Measurements from ENCODE around the gene KCTD16.

The KCTD16 gene

DNA sequence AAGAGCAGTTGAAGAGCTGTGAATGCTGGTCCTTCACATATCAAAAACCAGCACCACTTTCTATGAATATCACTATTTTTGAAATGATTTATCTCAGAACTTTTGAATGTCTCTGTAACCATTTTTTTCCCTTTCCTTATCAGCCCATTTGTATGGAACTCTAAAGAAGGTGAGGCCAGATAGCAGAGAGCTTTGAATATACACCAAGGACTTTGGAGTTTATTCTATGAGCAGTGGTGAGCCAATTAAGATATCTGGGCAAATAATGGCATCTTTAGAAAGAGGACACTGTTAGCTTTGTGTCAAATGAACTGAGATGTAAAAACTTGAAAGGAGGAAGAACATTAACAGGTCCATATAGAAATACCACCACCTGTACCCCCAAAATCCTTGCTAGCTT is 22.0 kb downstream of the KCTD16 start:
- TF ChIP-seq L3MBTL2 (conservative IDR thresholded peaks at IDR 0.05): no peak
- no peak for TF ChIP-seq HDGF (IDR thresholded peaks at IDR 0.05; ENCODE audit: borderline replicate concordance)
- no peak for TF ChIP-seq ARNT (IDR thresholded peaks at IDR 0.05)
- TF ChIP-seq, protein P1, sequence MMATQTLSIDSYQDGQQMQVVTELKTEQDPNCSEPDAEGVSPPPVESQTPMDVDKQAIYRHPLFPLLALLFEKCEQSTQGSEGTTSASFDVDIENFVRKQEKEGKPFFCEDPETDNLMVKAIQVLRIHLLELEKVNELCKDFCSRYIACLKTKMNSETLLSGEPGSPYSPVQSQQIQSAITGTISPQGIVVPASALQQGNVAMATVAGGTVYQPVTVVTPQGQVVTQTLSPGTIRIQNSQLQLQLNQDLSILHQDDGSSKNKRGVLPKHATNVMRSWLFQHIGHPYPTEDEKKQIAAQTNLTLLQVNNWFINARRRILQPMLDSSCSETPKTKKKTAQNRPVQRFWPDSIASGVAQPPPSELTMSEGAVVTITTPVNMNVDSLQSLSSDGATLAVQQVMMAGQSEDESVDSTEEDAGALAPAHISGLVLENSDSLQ (IDR thresholded peaks at IDR 0.05): no peak
- no peak for TF ChIP-seq NFRKB (IDR thresholded peaks at IDR 0.05)
- TF ChIP-seq TARDBP (IDR thresholded peaks at IDR 0.05): no peak
- no peak for TF ChIP-seq ELF4 (IDR thresholded peaks at IDR 0.05)
- TF ChIP-seq ZNF384 (IDR thresholded peaks at IDR 0.05): no peak
- TF ChIP-seq FOXK2 (IDR thresholded peaks at IDR 0.05): no peak
- no peak for TF ChIP-seq FOXA1 (IDR thresholded peaks at IDR 0.05)
- no peak for TF ChIP-seq FOXM1 (IDR thresholded peaks at IDR 0.05; ENCODE audit: borderline replicate concordance)
- DNase-seq (ENCODE audit: extremely low spot score): no peak
- CTCF ChIA-PET: interaction anchor here (0.9 to 3.9 kb wide), 3 partner anchors 12 to 1260 kb away, joined by 3 to 19 read pairs (median 4); no protein-coding TSS in a partner anchor
- POLR2A ChIA-PET: interaction anchor here (0.8 kb wide), 1 partner anchor 1372 kb away, joined by 3 read pairs; no protein-coding TSS in a partner anchor

- ChIA-PET POLR2A (no interaction called here), CTCF (interaction anchor here (0.7 to 3.9 kb wide), 3 partner anchors 10 to 1744 kb away, joined by 4 to 19 read pairs (median 4); no protein-coding TSS in a partner anchor)
- no peak for DNase-seq (ENCODE audit: extremely low spot score)
- TF ChIP-seq ZNF384 (IDR thresholded peaks at IDR 0.05) (no peak), NFRKB (IDR thresholded peaks at IDR 0.05) (no peak), SP1 (IDR thresholded peaks at IDR 0.05) (no peak), L3MBTL2 (conservative IDR thresholded peaks at IDR 0.05) (no peak), HDGF (IDR thresholded peaks at IDR 0.05; ENCODE audit: borderline replicate concordance) (no peak), SUZ12 (IDR thresholded peaks at IDR 0.05) (no peak), ARNT (IDR thresholded peaks at IDR 0.05) (no peak), ELF4 (IDR thresholded peaks at IDR 0.05) (no peak), CTBP1 (IDR thresholded peaks at IDR 0.05; ENCODE audit: borderline replicate concordance) (no peak), FOXA1 (IDR thresholded peaks at IDR 0.05) (no peak), TARDBP (IDR thresholded peaks at IDR 0.05) (no peak), FOXM1 (IDR thresholded peaks at IDR 0.05; ENCODE audit: borderline replicate concordance) (no peak)
- TF ChIP-seq, protein P1 (IDR thresholded peaks at IDR 0.05): no peak
These were observed 23.5 kb downstream of the KCTD16 start for GRCh38 chr5:144194144-144194543.

- ChIA-PET POLR2A (interaction anchor here (0.9 kb wide), 1 partner anchor 25 kb away, joined by 3 read pairs; the partner anchor contains the start of genes KCTD16 and YIPF5), CTCF (interaction anchor here (0.7 to 3.9 kb wide), 2 partner anchors 9 to 53 kb away, joined by 3 to 19 read pairs; no protein-coding TSS in a partner anchor)
- TF ChIP-seq FOXA1 (IDR thresholded peaks at IDR 0.05) (no peak), ZNF384 (IDR thresholded peaks at IDR 0.05) (no peak), SP1 (IDR thresholded peaks at IDR 0.05) (no peak), CTBP1 (IDR thresholded peaks at IDR 0.05; ENCODE audit: borderline replicate concordance) (no peak), HDGF (IDR thresholded peaks at IDR 0.05; ENCODE audit: borderline replicate concordance) (no peak), LEF1 (IDR thresholded peaks at IDR 0.05; ENCODE audit: borderline replicate concordance) (no peak), L3MBTL2 (conservative IDR thresholded peaks at IDR 0.05) (no peak), FOXK2 (IDR thresholded peaks at IDR 0.05) (no peak), FOXM1 (IDR thresholded peaks at IDR 0.05; ENCODE audit: borderline replicate concordance) (no peak), NFRKB (IDR thresholded peaks at IDR 0.05) (no peak), ELF4 (IDR thresholded peaks at IDR 0.05) (no peak), TARDBP (IDR thresholded peaks at IDR 0.05) (no peak), SUZ12 (IDR thresholded peaks at IDR 0.05) (no peak), ARNT (IDR thresholded peaks at IDR 0.05) (no peak), BHLHE40 (IDR thresholded peaks at IDR 0.05; ENCODE audit: borderline replicate concordance) (no peak)
- TF ChIP-seq, protein P1 (IDR thresholded peaks at IDR 0.05): no peak
- DNase-seq (ENCODE audit: extremely low spot score): no peak
These were observed 24.8 kb downstream of the KCTD16 start for GRCh38 chr5:144195448-144195847.

DNA sequence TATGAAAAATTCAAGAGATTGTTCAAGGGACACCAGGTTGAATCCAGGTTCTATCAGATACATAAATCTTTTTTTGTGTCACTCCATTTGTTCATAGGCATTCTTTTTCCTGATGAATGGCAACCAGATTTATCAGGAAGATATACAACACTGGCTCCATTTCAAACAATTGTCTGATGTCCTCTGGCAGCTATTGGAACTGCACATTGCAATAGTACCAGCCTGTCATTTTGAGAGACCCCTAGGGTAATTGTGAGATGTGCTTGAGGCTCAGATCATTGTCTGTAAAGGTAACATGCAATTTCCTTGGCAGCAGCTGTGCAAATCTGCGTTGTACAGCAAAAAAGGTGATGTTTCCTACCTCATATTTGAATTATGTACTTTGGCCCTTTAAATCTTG is 25.9 kb downstream of the KCTD16 start:
- CTCF ChIA-PET: no interaction called here
- no peak for TF ChIP-seq FOXA1 (IDR thresholded peaks at IDR 0.05)
- no peak for TF ChIP-seq ARNT (IDR thresholded peaks at IDR 0.05)
- POLR2A ChIA-PET: no interaction called here

GRCh38 chr5:144198386-144198785 is 27.7 kb downstream of the KCTD16 start:
- TF ChIP-seq FOXA1 (IDR thresholded peaks at IDR 0.05) (no peak), ARNT (IDR thresholded peaks at IDR 0.05) (no peak), NFRKB (IDR thresholded peaks at IDR 0.05) (no peak), ZNF384 (IDR thresholded peaks at IDR 0.05) (no peak), BHLHE40 (IDR thresholded peaks at IDR 0.05; ENCODE audit: borderline replicate concordance) (no peak), FOXM1 (IDR thresholded peaks at IDR 0.05; ENCODE audit: borderline replicate concordance) (no peak), ELF4 (IDR thresholded peaks at IDR 0.05) (no peak), SUZ12 (IDR thresholded peaks at IDR 0.05) (no peak), HDGF (IDR thresholded peaks at IDR 0.05; ENCODE audit: borderline replicate concordance) (no peak), TARDBP (IDR thresholded peaks at IDR 0.05) (no peak), FOXK2 (IDR thresholded peaks at IDR 0.05) (no peak), CTBP1 (IDR thresholded peaks at IDR 0.05; ENCODE audit: borderline replicate concordance) (no peak), L3MBTL2 (conservative IDR thresholded peaks at IDR 0.05) (no peak)
- TF ChIP-seq, protein P1 (IDR thresholded peaks at IDR 0.05): no peak
- no peak for DNase-seq (ENCODE audit: extremely low spot score)
- POLR2A ChIA-PET: no interaction called here
- CTCF ChIA-PET: no interaction called here

More for the DNA sequence above, 25.9 kb downstream of the KCTD16 start:
- DNase-seq (ENCODE audit: extremely low spot score): no peak

- no peak for TF ChIP-seq ZNF384 (IDR thresholded peaks at IDR 0.05)
- no peak for TF ChIP-seq TARDBP (IDR thresholded peaks at IDR 0.05)
- no peak for TF ChIP-seq FOXA1 (IDR thresholded peaks at IDR 0.05)
- TF ChIP-seq NFRKB (IDR thresholded peaks at IDR 0.05): no peak
- no peak for TF ChIP-seq HDGF (IDR thresholded peaks at IDR 0.05; ENCODE audit: borderline replicate concordance)
- TF ChIP-seq FOXM1 (IDR thresholded peaks at IDR 0.05; ENCODE audit: borderline replicate concordance): no peak
- no peak for TF ChIP-seq ELF4 (IDR thresholded peaks at IDR 0.05)
- no peak for TF ChIP-seq LEF1 (IDR thresholded peaks at IDR 0.05; ENCODE audit: borderline replicate concordance)
- TF ChIP-seq L3MBTL2 (conservative IDR thresholded peaks at IDR 0.05): no peak
- TF ChIP-seq SP1 (IDR thresholded peaks at IDR 0.05): no peak
- no peak for TF ChIP-seq ARNT (IDR thresholded peaks at IDR 0.05)
- no peak for TF ChIP-seq CTBP1 (IDR thresholded peaks at IDR 0.05; ENCODE audit: borderline replicate concordance)
- no peak for TF ChIP-seq SUZ12 (IDR thresholded peaks at IDR 0.05)
- TF ChIP-seq, protein P1 (IDR thresholded peaks at IDR 0.05): no peak
- TF ChIP-seq FOXK2 (IDR thresholded peaks at IDR 0.05): no peak
- no peak for TF ChIP-seq BHLHE40 (IDR thresholded peaks at IDR 0.05; ENCODE audit: borderline replicate concordance)
- CTCF ChIA-PET: no interaction called here
- DNase-seq (ENCODE audit: extremely low spot score): no peak
- POLR2A ChIA-PET: no interaction called here
These were observed 30.9 kb downstream of the KCTD16 start for GRCh38 chr5:144201588-144201987.
